ENCODE data around the gene PLOD3. TPM values are rescaled to one million over a fixed set of nuclear protein-coding genes. Genes with fewer than 3 reads are reported as not detected.
A peak's percentile ranks its signal among the peaks of the same experiment; 100 is the strongest.

Gene PLOD3
- total RNA-seq, 1 donor from 2014 or later, result 40.0 TPM

DNA sequence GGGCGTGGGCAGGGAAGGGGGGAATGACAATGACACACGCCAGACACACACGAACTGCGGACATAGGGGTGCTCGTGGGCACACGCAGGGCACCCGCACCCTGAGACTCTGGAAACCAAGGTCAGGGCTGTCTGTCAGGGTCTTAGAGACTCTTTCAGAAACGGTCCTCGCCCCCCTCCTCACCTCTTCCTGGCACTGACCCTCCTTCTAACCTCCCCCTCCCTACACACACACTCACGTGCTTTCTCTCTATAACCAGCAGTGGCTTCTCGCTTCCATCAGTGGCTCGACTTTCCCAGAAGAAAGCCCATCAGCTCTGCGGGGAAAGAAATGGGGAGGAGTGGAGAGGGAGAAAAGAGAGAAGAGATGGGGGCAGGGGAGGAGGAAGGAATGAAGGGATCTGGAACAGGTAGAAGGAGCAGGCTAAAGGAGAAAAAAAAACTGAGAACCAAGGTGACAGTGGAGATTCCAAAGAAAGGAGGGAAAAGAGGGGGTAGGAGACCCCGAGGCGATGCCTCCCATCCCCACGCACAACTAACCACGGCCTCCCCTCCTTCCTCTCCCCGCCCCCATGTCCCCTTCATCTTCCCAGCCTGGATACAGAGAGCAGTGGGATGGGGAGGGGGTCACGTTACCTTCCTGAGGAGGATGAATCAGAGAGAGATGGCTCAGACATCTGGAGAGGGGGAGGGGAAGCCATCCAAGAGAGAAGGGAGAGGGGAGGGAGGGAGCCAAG lies 50.3 kb downstream of the PLOD3 start:
- POLR2A ChIA-PET, result interaction anchor here (0.7 kb wide), 1 partner anchor 76 kb away, joined by 3 read pairs; no protein-coding TSS in a partner anchor
- no peak overlapping the region for H3K4me3 Mint-ChIP-seq
- H3K27me3 Mint-ChIP-seq, result peaks cover 58% of the 10 kb centered on the region
- no peak for DNase-seq
- intact Hi-C loops (cut with micrococcal nuclease), result no loop called here
- H3K36me3 Mint-ChIP-seq (ENCODE audit: low read depth), result peaks cover 1% of the 10 kb centered on the region
- no peaks in the 10 kb centered on the region for H3K9me3 Mint-ChIP-seq
- CTCF ChIA-PET, result interaction anchor here (1.1 kb wide), 1 partner anchor 23 kb away, joined by 3 read pairs; no protein-coding TSS in a partner anchor
- no peak overlapping the region for H3K27ac Mint-ChIP-seq
- no peak for ATAC-seq (ENCODE audit: low read depth)
- TF ChIP-seq, protein P1, sequence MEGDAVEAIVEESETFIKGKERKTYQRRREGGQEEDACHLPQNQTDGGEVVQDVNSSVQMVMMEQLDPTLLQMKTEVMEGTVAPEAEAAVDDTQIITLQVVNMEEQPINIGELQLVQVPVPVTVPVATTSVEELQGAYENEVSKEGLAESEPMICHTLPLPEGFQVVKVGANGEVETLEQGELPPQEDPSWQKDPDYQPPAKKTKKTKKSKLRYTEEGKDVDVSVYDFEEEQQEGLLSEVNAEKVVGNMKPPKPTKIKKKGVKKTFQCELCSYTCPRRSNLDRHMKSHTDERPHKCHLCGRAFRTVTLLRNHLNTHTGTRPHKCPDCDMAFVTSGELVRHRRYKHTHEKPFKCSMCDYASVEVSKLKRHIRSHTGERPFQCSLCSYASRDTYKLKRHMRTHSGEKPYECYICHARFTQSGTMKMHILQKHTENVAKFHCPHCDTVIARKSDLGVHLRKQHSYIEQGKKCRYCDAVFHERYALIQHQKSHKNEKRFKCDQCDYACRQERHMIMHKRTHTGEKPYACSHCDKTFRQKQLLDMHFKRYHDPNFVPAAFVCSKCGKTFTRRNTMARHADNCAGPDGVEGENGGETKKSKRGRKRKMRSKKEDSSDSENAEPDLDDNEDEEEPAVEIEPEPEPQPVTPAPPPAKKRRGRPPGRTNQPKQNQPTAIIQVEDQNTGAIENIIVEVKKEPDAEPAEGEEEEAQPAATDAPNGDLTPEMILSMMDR (IDR thresholded peaks at IDR 0.05), result no peak
- H3K4me1 Mint-ChIP-seq, result peaks cover 63% of the 10 kb centered on the region

DNA sequence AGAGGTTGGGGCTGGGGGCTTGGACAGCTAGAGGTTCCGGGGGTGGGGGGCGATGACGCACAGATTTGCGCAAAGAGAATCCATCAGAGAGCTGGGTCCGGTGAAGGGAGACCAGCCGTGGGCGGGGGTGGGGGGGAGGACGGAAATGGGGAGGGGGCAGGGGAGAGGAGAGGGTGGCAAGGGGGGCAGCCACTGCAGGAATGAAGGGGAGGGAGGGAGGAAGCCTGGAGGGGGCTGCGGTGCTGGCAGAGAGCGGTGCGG lies 50.8 kb downstream of the PLOD3 start:
- CTCF ChIA-PET, result interaction anchor here (1.1 kb wide), 1 partner anchor 22 kb away, joined by 3 read pairs; no protein-coding TSS in a partner anchor
- Mint-ChIP-seq H3K36me3 (ENCODE audit: low read depth) (peaks cover 1% of the 10 kb centered on the region), H3K4me3 (no peak overlapping the region), H3K4me1 (peaks cover 58% of the 10 kb centered on the region), H3K27me3 (peaks cover 54% of the 10 kb centered on the region), H3K27ac (no peak overlapping the region), H3K9me3 (no peaks in the 10 kb centered on the region)
- DNase-seq (no peak), ATAC-seq (ENCODE audit: low read depth) (no peak)
- intact Hi-C loops (cut with micrococcal nuclease), result no loop called here
- TF ChIP-seq, protein P1 (IDR thresholded peaks at IDR 0.05), result no peak
- POLR2A ChIA-PET, result interaction anchor here (0.7 to 1.2 kb wide), 2 partner anchors 77 to 79 kb away, joined by 3 read pairs; no protein-coding TSS in a partner anchor

DNA sequence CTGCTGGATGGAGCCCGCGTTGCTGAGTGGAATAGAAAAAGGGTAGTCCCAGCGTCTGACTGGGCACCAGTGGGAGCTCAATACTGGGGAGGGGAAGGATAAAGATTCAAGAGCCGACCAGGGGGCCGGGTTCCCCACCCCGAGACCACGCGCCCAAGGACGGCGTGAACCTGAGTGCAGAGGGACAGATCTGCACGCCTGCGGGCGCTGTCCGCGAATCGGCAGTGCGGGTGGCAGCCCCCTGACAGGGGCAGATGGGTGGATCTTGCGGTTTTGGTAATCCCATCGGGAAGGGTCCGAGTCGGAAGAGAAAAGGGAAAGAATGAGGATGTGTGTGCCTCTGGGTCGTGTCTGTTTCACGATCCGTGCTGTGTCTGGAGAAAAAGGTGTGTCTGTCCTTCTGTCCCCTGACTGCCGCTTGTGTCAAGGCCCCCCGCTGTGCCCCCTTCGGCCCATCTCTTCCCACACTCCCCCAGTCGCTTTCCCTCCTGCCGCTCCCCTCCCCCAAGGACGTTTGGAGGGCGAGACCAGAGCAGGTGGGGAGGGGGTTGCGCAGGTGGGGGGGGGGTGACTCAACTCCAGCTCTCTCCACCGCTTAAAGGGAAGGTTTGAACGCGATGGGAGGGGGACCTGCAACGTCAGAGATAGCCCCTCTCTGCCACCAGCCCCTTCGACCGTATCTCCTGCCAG lies 51.3 kb downstream of the PLOD3 start:
- ATAC-seq (ENCODE audit: low read depth) (no peak), DNase-seq (no peak)
- TF ChIP-seq, protein P1 (IDR thresholded peaks at IDR 0.05), result no peak
- H3K9me3 Mint-ChIP-seq, result no peaks in the 10 kb centered on the region
- peak overlapping the region; percentile 50 for H3K27ac Mint-ChIP-seq
- peaks cover 54% of the 10 kb centered on the region for H3K4me1 Mint-ChIP-seq
- CTCF ChIA-PET, result interaction anchor here (1.1 to 1.5 kb wide), 2 partner anchors 22 kb away, joined by 3 to 11 read pairs; no protein-coding TSS in a partner anchor
- H3K27me3 Mint-ChIP-seq, result peaks cover 49% of the 10 kb centered on the region
- H3K36me3 Mint-ChIP-seq (ENCODE audit: low read depth), result peaks cover 1% of the 10 kb centered on the region
- POLR2A ChIA-PET, result interaction anchor here (0.5 to 2.3 kb wide), 6 partner anchors 9 to 78 kb away, joined by 3 to 8 read pairs (median 4); partner anchors contain the start of genes FIS1, PLOD3 and ZNHIT1
- intact Hi-C loops (cut with micrococcal nuclease), result loop anchor here (1.0 to 2.0 kb wide), 3 partner anchors 12 to 277 kb away; partner anchors contain the start of genes AP1S1, UFSP1 and ZNHIT1
- peak overlapping the region; percentile 82 for H3K4me3 Mint-ChIP-seq

DNA sequence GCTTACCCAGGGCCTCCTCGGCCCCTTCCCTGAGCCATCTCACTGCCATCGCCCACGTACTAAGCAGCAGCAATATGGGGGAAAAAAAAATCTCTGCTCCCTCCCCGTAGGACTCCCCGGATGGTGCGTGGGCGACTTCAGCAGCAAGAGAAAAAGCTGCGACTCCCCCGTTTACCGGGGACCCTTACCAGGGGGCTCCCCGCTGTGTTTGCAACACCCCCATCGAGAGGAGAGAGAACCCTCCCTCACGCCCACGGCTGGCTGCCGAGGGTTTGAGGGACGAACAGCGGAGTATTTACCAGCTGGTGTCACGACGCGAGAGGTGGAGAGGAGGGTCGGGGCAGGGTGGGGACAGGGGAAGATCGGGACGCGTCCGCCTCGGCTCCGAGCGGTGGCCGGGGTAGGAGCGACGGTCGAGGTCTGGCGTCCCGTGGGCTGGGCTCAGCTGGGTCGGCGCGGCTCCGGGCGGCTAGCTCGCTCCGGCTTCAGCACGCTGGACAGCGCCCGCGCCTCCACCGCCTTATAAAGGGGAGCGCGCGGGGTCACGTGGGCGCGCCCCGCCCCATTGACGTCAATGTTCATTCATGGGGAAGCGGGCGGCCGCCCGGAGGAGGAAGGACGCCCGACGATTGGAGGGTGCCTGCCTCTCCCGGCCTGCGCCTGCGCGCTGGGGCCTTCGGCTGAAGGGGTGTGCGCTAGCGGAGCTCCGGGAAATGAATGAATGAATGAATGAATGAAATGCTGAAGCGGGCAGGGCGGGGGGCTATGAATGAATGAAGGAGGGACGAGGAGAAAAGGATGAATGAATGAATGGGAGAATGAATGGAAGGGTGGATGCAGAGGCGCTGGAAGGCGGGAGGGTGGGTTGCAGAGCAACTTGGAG lies 52.1 kb downstream of the PLOD3 start, which contains the start of gene VGF:
VGF (minus strand) TSS at position 495 of the 883 bp plus-strand sequence. CDS start 726 bp downstream, outside the sequence.
- ATAC-seq (ENCODE audit: low read depth), result peak; percentile 80
- H3K4me3 Mint-ChIP-seq, result peak within 1 kb of the TSS; percentile 82
- peaks cover 42% of the 10 kb centered on the region for H3K27me3 Mint-ChIP-seq
- ChIA-PET POLR2A (interaction anchor here (0.5 to 2.3 kb wide), 8 partner anchors 9 to 1125 kb away, joined by 3 to 8 read pairs (median 4); partner anchors contain the start of genes FIS1, PLOD3 and ZNHIT1), CTCF (interaction anchor here (0.6 to 1.5 kb wide), 3 partner anchors 18 to 27 kb away, joined by 3 to 11 read pairs (median 4); no protein-coding TSS in a partner anchor)
- H3K9me3 Mint-ChIP-seq, result no peaks in the 10 kb centered on the region
- DNase-seq, result peak; percentile 92
- intact Hi-C loops (cut with micrococcal nuclease), result loop anchor here (1.0 to 2.0 kb wide), 3 partner anchors 11 to 277 kb away; partner anchors contain the start of genes AP1S1, UFSP1 and ZNHIT1
- peak within 1 kb of the TSS; percentile 53 for H3K27ac Mint-ChIP-seq
- TF ChIP-seq, protein P1 (IDR thresholded peaks at IDR 0.05), result no peak
- peaks cover 46% of the 10 kb centered on the region for H3K4me1 Mint-ChIP-seq
- H3K36me3 Mint-ChIP-seq (ENCODE audit: low read depth), result peaks cover 3% of the 10 kb centered on the region
